Spinal cord (tissue), 10 donors: ENCODE data around the gene PUM2. TPM values are rescaled to one million over a fixed set of nuclear protein-coding genes. Genes with fewer than 3 reads are reported as not detected.
"Not testable (repeated sequence)": the region's sequence is repeated elsewhere in the genome, so short reads cannot be mapped to it uniquely, and the experiment has no call there.

Source experiments
- DNase-seq, 6 donors: peaks; one replicate each; pipeline versions ENCODE4 v3.0.0 to v3.0.0-alpha.2; 2013 to 2015; ENCODE audit warnings: low spot score in 6 of 6, low read depth in 4 of 6
- H3K27ac ChIP-seq: one replicate; pipeline ENCODE4 v1.5.1; 2013; ENCODE audit warnings: low read depth, low read length, control low read depth
- H3K27me3 ChIP-seq: one replicate; pipeline ENCODE4 v1.6.1; 2013; ENCODE audit warnings: low read length; ENCODE audit not compliant: control insufficient read depth, insufficient read depth
- H3K36me3 ChIP-seq: one replicate; pipeline ENCODE4 v1.6.1; 2013; ENCODE audit warnings: low read length; ENCODE audit not compliant: control insufficient read depth, insufficient read depth
- H3K4me1 ChIP-seq: one replicate; pipeline ENCODE4 v1.6.1; 2013; ENCODE audit warnings: low read length; ENCODE audit not compliant: control insufficient read depth, insufficient read depth
- H3K4me3 ChIP-seq: one replicate; pipeline ENCODE4 v1.5.1; 2013; ENCODE audit warnings: low read depth, low read length, control low read depth
- H3K9me3 ChIP-seq: one replicate; pipeline ENCODE4 v1.6.1; 2013; ENCODE audit warnings: low read length; ENCODE audit not compliant: control insufficient read depth, insufficient read depth
- WGBS: methylation state at CpG from one replicate; pipeline ENCODE4 v1.1.5; 2013; ENCODE audit warnings: missing lambda C conversion rate; ENCODE audit not compliant: insufficient coverage; 5-methylcytosine and 5-hydroxymethylcytosine counted together
- polyA plus RNA-seq, 2 donors: library from polyadenylated mRNA; unstranded; fragments of 120-200 nt; gene quantifications; one replicate each; pipeline ENCODE4 v1.2.1, GENCODE V29; 2013; ENCODE audit not compliant: insufficient read length in 2 of 2
- total RNA-seq, 2 donors: library from RNA; depleted of rRNA in 1 of 2; stranded (reverse); fragments of 120-200 nt in 1 of 2; fragments of >200 nt in 1 of 2; gene quantifications; one replicate each; pipeline versions ENCODE4 v1.2.3 to v1.2.4, GENCODE V29; 2013 to 2014
- donor health status: healthy.

Gene PUM2
- total and polyA plus RNA-seq, 4 donors, result 51.8 to 105 (median 66.8) TPM

DNA sequence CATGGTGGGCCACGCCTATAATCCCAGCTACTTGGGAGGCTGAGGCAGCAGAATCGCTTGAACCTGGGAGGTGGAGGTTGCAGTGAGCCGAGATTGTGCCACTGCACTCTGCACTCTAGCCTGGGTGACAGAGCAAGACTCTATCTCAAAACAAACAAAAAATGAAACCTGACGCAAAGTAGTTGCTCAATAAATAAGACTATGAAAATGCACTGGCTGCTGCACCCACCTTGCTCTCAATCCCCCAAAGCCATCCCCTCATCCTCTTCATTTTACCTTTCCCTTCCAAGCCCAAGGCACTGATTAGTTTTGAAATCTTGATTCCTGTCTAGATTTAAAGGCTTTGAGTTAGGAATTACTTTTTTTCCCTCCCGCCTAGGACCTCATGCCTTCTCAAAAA, 107.0 kb downstream of the PUM2 start:
- not testable (repeated sequence) for H3K4me1 ChIP-seq, DNase-seq, H3K27me3 ChIP-seq, H3K9me3 ChIP-seq, H3K4me3 ChIP-seq, H3K36me3 ChIP-seq, H3K27ac ChIP-seq
- 92% methylated on average over 2 of the region's 5 CpGs for WGBS

DNA sequence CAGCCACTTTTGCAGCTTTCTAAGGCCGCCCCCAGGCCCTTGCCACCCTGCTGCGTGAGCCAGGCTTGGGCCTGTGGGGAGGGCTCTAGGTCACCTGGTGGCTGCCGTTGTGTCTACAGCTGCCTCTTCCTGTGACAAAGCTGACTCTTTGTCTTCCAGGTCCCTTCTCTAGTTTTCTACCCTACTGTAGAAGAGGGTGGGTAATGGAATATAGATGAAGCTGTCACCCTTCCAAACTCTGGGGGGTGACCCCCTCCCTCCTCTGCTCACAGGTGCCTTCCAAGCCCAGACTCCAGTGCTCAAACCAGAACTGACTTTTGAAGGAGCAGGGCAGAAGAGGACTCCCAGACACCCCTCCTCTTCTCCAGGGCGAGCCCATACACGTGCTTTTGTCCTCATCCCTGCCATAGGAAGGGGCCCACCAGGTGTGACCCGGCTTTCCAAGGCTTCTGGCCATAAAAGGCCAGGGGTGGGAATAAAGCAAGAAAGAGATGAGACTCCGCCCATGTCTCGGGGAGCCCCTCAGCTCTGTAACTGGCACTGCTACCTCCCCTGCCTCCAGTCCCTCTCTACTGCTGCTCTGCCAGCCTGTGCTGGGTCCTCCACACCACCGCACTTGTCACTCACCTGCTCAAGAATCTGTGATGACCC, 107.8 kb downstream of the PUM2 start:
- no peak overlapping the region for H3K4me3 ChIP-seq
- no peaks in the 10 kb centered on the region for H3K27me3 ChIP-seq
- no peak for DNase-seq
- no peaks in the 10 kb centered on the region for H3K9me3 ChIP-seq
- H3K27ac ChIP-seq, result no peak overlapping the region
- WGBS, result 74% methylated on average over 8 of the region's 9 CpGs
- H3K36me3 ChIP-seq, result peaks cover 7% of the 10 kb centered on the region
- peaks cover 4% of the 10 kb centered on the region for H3K4me1 ChIP-seq

DNA sequence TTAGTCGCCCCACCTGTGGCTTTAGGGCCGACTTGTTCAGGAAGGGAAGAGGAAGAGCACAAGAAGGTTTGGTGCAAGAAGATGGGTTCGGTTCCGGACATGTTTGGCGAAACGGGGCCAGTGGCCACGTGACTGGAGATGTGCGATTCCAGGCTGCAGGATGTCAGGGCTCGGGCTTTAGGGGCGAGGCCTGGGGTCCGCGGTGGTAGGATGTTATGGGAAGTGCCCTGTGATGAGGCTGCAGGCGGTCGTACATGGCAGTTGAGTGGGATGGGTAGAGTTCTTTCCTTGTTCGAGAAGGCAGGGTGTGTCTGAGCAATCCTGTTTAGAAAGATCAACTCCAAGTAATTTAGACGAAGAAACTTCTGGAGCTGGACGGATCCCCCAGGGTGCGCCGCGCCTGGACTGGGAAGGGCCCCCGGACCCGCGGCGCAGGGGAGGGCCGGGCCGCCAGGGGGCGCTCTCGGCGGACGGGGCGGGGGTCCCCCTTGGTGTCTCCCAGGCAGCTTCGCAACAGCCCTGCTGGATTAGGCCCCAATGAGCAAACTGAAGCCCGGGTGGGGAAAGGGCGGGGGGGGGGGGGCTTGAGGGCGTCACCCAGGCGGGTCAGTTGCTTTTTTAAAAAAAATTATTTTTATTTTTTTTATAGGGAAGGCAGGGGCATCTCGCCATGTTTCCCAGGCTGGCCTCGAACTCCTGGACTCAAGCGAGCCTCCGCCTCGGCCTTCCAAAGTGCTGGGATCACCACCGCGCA, 108.5 kb downstream of the PUM2 start:
- WGBS, result 61% methylated on average over 27 of the region's 43 CpGs
- H3K27me3 ChIP-seq, result no peaks in the 10 kb centered on the region
- DNase-seq, result no peak
- no peak overlapping the region for H3K27ac ChIP-seq
- H3K9me3 ChIP-seq, result no peaks in the 10 kb centered on the region
- peaks cover 4% of the 10 kb centered on the region for H3K4me1 ChIP-seq
- peaks cover 3% of the 10 kb centered on the region for H3K36me3 ChIP-seq
- H3K4me3 ChIP-seq, result no peak overlapping the region

DNA sequence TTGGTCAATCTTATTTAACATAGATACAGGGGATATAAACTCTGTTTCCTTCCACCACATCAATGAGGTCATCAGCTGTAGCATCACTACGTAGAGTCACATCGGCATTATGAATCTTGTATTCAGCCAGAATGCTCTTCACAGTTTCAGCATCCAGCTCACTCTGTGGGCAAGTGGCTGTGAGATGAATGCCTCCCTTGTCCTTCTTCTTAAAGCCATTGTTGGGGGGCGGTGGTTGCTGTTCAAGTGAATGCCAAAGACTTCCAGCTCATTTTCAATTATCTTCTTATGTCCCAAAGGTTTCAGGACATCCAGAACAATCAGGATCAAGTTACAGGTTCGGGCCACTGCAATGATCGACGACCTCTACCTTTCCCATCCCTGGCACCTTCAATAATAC, 110.4 kb downstream of the PUM2 start:
- peak in 1 of 6 donors; percentile 39 for DNase-seq
- not testable (repeated sequence) for H3K4me1 ChIP-seq, H3K27ac ChIP-seq, H3K27me3 ChIP-seq, H3K4me3 ChIP-seq, H3K36me3 ChIP-seq, H3K9me3 ChIP-seq
- 61% methylated on average over 4 of the region's 6 CpGs for WGBS

DNA sequence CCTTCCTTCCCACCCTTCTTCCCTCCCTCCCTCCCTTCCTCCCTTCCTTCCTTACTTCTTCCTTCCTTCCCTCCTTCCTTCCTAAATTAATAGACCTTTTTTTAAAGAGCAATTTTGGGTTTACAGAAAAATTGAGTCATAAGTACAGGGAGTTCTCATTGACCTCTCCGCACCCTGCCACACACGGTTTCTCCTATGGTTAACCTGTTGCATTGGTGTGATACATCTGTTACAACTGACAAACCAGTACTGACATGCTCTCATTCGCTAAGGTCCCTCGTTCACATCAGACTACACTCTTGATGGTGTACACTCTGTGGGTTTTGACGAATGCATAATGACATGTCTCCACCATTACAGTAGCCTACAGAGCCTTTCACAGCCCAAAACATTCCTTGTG, 114.1 kb downstream of the PUM2 start:
- no peak overlapping the region for H3K27ac ChIP-seq
- H3K4me3 ChIP-seq, result no peak overlapping the region
- H3K4me1 ChIP-seq, result no peaks in the 10 kb centered on the region
- 70% methylated on average over 3 of the region's 5 CpGs for WGBS
- no peaks in the 10 kb centered on the region for H3K27me3 ChIP-seq
- DNase-seq, result no peak
- H3K9me3 ChIP-seq, result no peaks in the 10 kb centered on the region
- no peaks in the 10 kb centered on the region for H3K36me3 ChIP-seq

DNA sequence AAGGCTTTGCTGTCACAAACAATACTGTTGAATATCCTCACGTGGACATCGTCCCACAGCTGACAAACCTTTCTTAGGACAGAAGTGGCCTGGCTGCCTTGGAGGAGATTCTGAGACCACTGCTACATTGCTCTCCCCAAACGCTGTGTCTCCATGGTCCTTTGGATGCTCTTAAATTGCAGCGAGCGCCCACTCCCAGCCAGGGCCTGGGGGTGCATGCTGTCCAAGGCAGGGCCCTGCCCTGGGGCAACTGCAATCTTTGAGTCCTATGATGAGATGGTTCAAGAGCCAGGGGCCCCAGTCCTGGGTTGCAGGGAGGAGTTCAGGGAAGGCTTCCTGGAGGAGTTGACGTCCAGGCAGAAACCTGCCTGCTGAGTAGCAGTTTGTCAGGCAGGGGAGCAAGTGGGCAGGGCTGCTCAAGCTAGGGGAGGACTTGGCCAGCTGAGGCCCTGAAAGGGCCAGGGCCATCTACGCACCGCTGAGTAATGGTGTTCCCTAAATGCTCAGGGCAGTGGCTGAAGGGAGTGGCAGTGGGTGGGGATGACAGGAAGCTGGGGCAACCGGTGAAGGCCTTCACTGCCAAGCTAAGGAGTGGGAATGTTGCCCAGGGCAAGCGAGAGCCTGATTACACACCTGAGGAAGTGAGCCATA, 114.9 kb downstream of the PUM2 start:
- DNase-seq, result no peak
- WGBS, result 85% methylated on average over 9 of the region's 10 CpGs
- Histone ChIP-seq H3K4me3 (no peak overlapping the region), H3K27me3 (no peaks in the 10 kb centered on the region), H3K36me3 (no peaks in the 10 kb centered on the region), H3K27ac (no peak overlapping the region), H3K9me3 (no peaks in the 10 kb centered on the region), H3K4me1 (no peaks in the 10 kb centered on the region)

DNA sequence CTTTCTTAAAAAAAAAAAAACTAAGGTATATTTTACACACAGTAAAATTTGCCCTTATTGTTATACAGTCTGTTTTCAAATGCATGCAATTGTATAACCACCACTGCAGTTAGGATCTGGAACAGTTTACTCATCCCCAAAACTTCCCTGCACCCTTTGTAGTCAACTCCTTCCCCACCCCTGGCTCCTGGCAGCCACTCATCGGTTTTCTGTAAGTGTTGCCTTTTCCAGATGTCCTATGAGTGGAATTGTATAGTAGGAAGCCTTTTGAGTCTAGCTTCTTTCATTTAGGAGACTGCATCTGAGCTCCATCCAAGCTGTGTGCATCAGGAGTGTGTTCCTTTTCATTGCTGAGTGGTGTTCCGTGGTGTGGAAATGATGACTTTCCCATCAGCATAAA, 116.0 kb downstream of the PUM2 start:
- not testable (repeated sequence) for H3K9me3 ChIP-seq, H3K4me1 ChIP-seq, H3K27me3 ChIP-seq, H3K4me3 ChIP-seq, H3K36me3 ChIP-seq, DNase-seq, H3K27ac ChIP-seq
- no CpG with 5 or more reads among the region's 2 CpGs for WGBS

DNA sequence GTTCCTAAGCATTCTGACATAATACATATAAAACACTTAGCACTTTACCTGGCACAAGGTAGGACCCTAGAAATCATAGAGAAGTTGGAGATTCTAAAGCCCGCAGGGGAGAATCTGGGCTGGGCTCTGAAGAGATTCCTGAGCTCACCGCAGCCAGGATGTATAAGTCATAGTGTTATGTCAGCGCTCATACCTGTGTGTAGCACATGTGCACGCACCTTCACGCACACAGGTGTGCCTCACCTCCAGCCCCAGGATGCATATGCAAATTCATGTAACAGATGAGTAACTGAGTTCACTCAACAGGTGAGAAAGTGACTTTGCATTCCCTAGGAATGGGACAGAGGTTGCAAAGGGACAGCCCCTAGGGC, 117.8 kb downstream of the PUM2 start:
- H3K27ac ChIP-seq, result no peak overlapping the region
- no peaks in the 10 kb centered on the region for H3K36me3 ChIP-seq
- no peak for DNase-seq
- H3K4me1 ChIP-seq, result no peaks in the 10 kb centered on the region
- no peaks in the 10 kb centered on the region for H3K27me3 ChIP-seq
- no peaks in the 10 kb centered on the region for H3K9me3 ChIP-seq
- WGBS, result 100% methylated on average over 3 of the region's 5 CpGs
- H3K4me3 ChIP-seq, result no peak overlapping the region

DNA sequence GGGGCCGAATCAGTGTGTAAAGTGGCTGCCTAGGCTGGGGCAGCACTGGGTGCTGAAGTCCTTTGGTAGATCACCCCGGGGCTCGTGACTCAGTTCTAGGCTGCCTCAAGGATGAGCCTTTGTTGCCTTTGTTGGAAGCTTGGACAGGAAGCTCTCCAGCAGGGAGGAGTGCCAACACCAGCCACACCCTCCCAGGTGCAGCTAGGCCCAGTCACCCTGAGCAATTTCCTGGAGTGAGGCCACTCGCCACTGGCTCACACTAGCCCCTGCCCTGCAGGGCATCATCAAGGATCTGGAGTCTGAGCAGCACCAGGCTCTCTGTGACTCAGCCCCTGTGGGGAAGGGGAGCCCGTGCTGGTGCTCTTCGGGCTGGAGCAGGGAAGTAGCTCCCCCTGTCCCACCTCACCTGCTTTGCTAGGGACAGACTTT, 119.0 kb downstream of the PUM2 start:
- WGBS, result 93% methylated on average over 2 of the region's 6 CpGs

DNA sequence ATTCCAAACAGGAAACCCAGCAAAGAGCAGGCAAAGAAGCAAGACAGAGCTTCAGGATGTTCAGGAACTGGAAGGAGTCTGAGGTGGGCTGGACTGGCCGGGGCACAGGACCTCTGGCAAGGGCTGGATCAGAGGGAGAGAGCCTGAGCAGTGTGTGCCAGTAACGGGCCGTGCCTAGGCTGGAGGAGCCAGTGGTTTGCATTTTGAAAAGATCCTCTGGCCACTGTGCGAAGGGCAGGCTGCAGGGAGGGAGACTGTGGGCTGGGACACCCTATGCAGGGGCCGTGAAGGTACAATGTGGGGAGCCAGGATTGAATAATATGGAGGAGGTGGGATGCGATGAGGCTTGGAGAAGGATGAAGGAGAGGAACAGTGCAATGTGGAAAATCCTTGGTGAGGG, 119.5 kb downstream of the PUM2 start:
- H3K27me3 ChIP-seq, result peaks cover 2% of the 10 kb centered on the region
- DNase-seq, result no peak
- no peaks in the 10 kb centered on the region for H3K4me1 ChIP-seq
- no peaks in the 10 kb centered on the region for H3K36me3 ChIP-seq
- no peak overlapping the region for H3K4me3 ChIP-seq
- H3K9me3 ChIP-seq, result no peaks in the 10 kb centered on the region
- WGBS, result 88% methylated on average over 6 of the region's 6 CpGs
- H3K27ac ChIP-seq, result no peak overlapping the region

More for the DNA sequence above, 119.0 kb downstream of the PUM2 start:
- Histone ChIP-seq H3K27ac (no peak overlapping the region), H3K4me1 (no peaks in the 10 kb centered on the region), H3K4me3 (no peak overlapping the region), H3K36me3 (no peaks in the 10 kb centered on the region), H3K9me3 (no peaks in the 10 kb centered on the region), H3K27me3 (peaks cover 2% of the 10 kb centered on the region)
- no peak for DNase-seq
